NCI-H345 treated with DMSO at 0.1 percent for 48 hours (cell line): ENCODE measurements around the gene KIF26A.

ENCODE experiments used
- DNase-seq: peaks from one replicate; lab custom pipeline; 2025; ENCODE audit not compliant: unreplicated experiment; lab: John Stamatoyannopoulos, UW

Gene KIF26A

GRCh38 chr14:104220215-104221070 is 82.1 kb downstream of the KIF26A start:
- no peak for DNase-seq

- DNase-seq, result no peak
Measured at GRCh38 chr14:104221071-104221625, 82.8 kb downstream of the KIF26A start.

- no peak for DNase-seq
Measured at GRCh38 chr14:104221636-104222369, 83.4 kb downstream of the KIF26A start.

- DNase-seq, result no peak
Measured at GRCh38 chr14:104222396-104223036, 84.1 kb downstream of the KIF26A start.

- no peak for DNase-seq
Measured at GRCh38 chr14:104223101-104224041, 85.0 kb downstream of the KIF26A start.

GRCh38 chr14:104224131-104224505 is 85.7 kb downstream of the KIF26A start:
- no peak for DNase-seq

- no peak for DNase-seq
Measured at GRCh38 chr14:104224506-104225277, 86.3 kb downstream of the KIF26A start.

GRCh38 chr14:104225278-104226190 is 87.1 kb downstream of the KIF26A start:
- peak; percentile 47 for DNase-seq

GRCh38 chr14:104226421-104227383 is 88.3 kb downstream of the KIF26A start:
- no peak for DNase-seq

- no peak for DNase-seq
Measured at GRCh38 chr14:104227806-104228205, 89.4 kb downstream of the KIF26A start.

- DNase-seq, result no peak
Measured at GRCh38 chr14:104228221-104228620, 89.8 kb downstream of the KIF26A start.

- no peak for DNase-seq
Measured at GRCh38 chr14:104228716-104229533, 90.5 kb downstream of the KIF26A start.

- DNase-seq, result no peak
Measured at GRCh38 chr14:104229534-104230055, 91.2 kb downstream of the KIF26A start.

GRCh38 chr14:104230119-104230815 is 91.9 kb downstream of the KIF26A start:
- DNase-seq, result no peak
